Nephron progenitor cell (in vitro differentiated cells): ENCODE data around the gene UBE2Q1.

Source experiments
- DNase-seq: peaks from one replicate; pipeline ENCODE4 v3.0.0; 2021
- H3K27ac Mint-ChIP-seq: 2 replicates; pipeline ENCODE4 v1.8.0; 2021; ENCODE audit warnings: mild to moderate bottlenecking, moderate library complexity, mixed read lengths
- H3K27me3 Mint-ChIP-seq: 2 replicates; pipeline ENCODE4 v1.8.0; 2021; ENCODE audit warnings: mild to moderate bottlenecking, low read depth, mixed read lengths; ENCODE audit not compliant: poor library complexity
- H3K36me3 Mint-ChIP-seq: 2 replicates; pipeline ENCODE4 v1.8.0; 2021; ENCODE audit warnings: low read depth, mixed read lengths
- H3K4me1 Mint-ChIP-seq: 2 replicates; pipeline ENCODE4 v1.8.0; 2021; ENCODE audit warnings: mixed read lengths
- H3K4me3 Mint-ChIP-seq: 2 replicates; pipeline ENCODE4 v1.8.0; 2021; ENCODE audit warnings: mild to moderate bottlenecking, moderate library complexity, mixed read lengths
- H3K9me3 Mint-ChIP-seq: 2 replicates; pipeline ENCODE4 v1.8.0; 2021; ENCODE audit warnings: mild to moderate bottlenecking, moderate library complexity, mixed read lengths
- CTCF ChIP-seq: fragments of 200-600 bp; sonication (generic); IDR thresholded peaks from 2 replicates; pipeline ENCODE4 v1.5.0; 2021; ENCODE audit warnings: antibody characterized with exemption

Gene UBE2Q1

GRCh38 chr1:154571244-154571963 is 12.9 kb upstream of the UBE2Q1 start:
- DNase-seq: no peak
- Mint-ChIP-seq H3K9me3 (peaks cover 3% of the 10 kb centered on the region), H3K27me3 (peaks cover 54% of the 10 kb centered on the region), H3K27ac (no peak overlapping the region), H3K4me1 (peaks cover 48% of the 10 kb centered on the region), H3K4me3 (no peak overlapping the region), H3K36me3 (no peaks in the 10 kb centered on the region)
- no peak for TF ChIP-seq CTCF

- TF ChIP-seq CTCF: no peak
- peak overlapping the region; percentile 73 for H3K4me3 Mint-ChIP-seq
- H3K4me1 Mint-ChIP-seq: peaks cover 22% of the 10 kb centered on the region
- no peaks in the 10 kb centered on the region for H3K36me3 Mint-ChIP-seq
- H3K27me3 Mint-ChIP-seq: peaks cover 68% of the 10 kb centered on the region
- H3K27ac Mint-ChIP-seq: no peak overlapping the region
- no peak for DNase-seq
- H3K9me3 Mint-ChIP-seq: peaks cover 3% of the 10 kb centered on the region
These were observed 9.8 kb upstream of the UBE2Q1 start for GRCh38 chr1:154568157-154568815.

- DNase-seq: peak; percentile 95
- peaks cover 74% of the 10 kb centered on the region for H3K27me3 Mint-ChIP-seq
- H3K9me3 Mint-ChIP-seq: peaks cover 3% of the 10 kb centered on the region
- H3K27ac Mint-ChIP-seq: no peak within 1 kb of the TSS
- no peak for TF ChIP-seq CTCF
- H3K36me3 Mint-ChIP-seq: no peaks in the 10 kb centered on the region
- peaks cover 15% of the 10 kb centered on the region for H3K4me1 Mint-ChIP-seq
- H3K4me3 Mint-ChIP-seq: peak within 1 kb of the TSS; percentile 80
These were observed 9.1 kb upstream of the UBE2Q1 start, which contains the start of gene CHRNB2 for GRCh38 chr1:154567386-154568156. TSS of gene CHRNB2 (plus strand) at chr1:154567778. CDS start at chr1:154568045, 267 bp downstream.

- H3K27ac Mint-ChIP-seq: no peak overlapping the region
- H3K27me3 Mint-ChIP-seq: peaks cover 69% of the 10 kb centered on the region
- no peak for TF ChIP-seq CTCF
- H3K9me3 Mint-ChIP-seq: peaks cover 3% of the 10 kb centered on the region
- peaks cover 17% of the 10 kb centered on the region for H3K4me1 Mint-ChIP-seq
- no peaks in the 10 kb centered on the region for H3K36me3 Mint-ChIP-seq
- DNase-seq: no peak
- no peak overlapping the region for H3K4me3 Mint-ChIP-seq
These were observed 7.4 kb upstream of the UBE2Q1 start for GRCh38 chr1:154565876-154566275.

GRCh38 chr1:154559466-154560044 is 1.1 kb upstream of the UBE2Q1 start:
- Mint-ChIP-seq H3K9me3 (no peaks in the 10 kb centered on the region), H3K27me3 (peaks cover 13% of the 10 kb centered on the region), H3K4me1 (peaks cover 54% of the 10 kb centered on the region), H3K27ac (peak overlapping the region; percentile 91), H3K36me3 (peaks cover 16% of the 10 kb centered on the region), H3K4me3 (peak overlapping the region; percentile 82)
- peak; percentile 86 for DNase-seq
- TF ChIP-seq CTCF: peak; percentile 94
